GM23338 (cell line): Measurements from ENCODE around the gene PDSS2. TPM values are rescaled to one million over a fixed set of nuclear protein-coding genes. Genes with fewer than 3 reads are reported as not detected.

Source experiments
- ATAC-seq: fragments of 200-7000 bp; cut with Tn5 transposase; 3 replicates; pipeline ENCODE4 v1.9.1; 2020
- DNase-seq: peaks from one replicate; pipeline ENCODE4 v3.0.0-alpha.2; 2015; ENCODE audit warnings: low spot score
- H2AFZ ChIP-seq: fragments of 200-600 bp; sonication (generic); 2 replicates; pipeline ENCODE4 v1.8.0; 2016; ENCODE audit warnings: antibody characterized with exemption, mild to moderate bottlenecking, moderate library complexity
- H3F3A ChIP-seq: fragments of 200-600 bp; sonication (generic); replicated peaks from 2 replicates; pipeline ENCODE4 v1.8.0; 2017; ENCODE audit warnings: antibody characterized with exemption, mixed run types, low read depth
- H3K27ac ChIP-seq: fragments of 200-600 bp; sonication (generic); 2 replicates; pipeline ENCODE4 v1.6.1; 2016; ENCODE audit warnings: low read depth
- H3K27me3 ChIP-seq: fragments of 200-600 bp; sonication (generic); 2 replicates; pipeline ENCODE4 v1.8.0; 2016; ENCODE audit warnings: mild to moderate bottlenecking, mixed run types, moderate library complexity; ENCODE audit not compliant: insufficient read depth
- H3K36me3 ChIP-seq: fragments of 200-600 bp; sonication (generic); 2 replicates; pipeline ENCODE4 v1.8.0; 2016; ENCODE audit warnings: mild to moderate bottlenecking; ENCODE audit not compliant: insufficient read depth
- H3K4me1 ChIP-seq: fragments of 200-600 bp; sonication (generic); 2 replicates; pipeline ENCODE4 v1.8.0; 2016; ENCODE audit warnings: mild to moderate bottlenecking, moderate library complexity; ENCODE audit not compliant: insufficient read depth
- H3K4me2 ChIP-seq: fragments of 200-600 bp; sonication (generic); 2 replicates; pipeline ENCODE4 v1.7.1; 2017; ENCODE audit warnings: mixed run types
- H3K4me3 ChIP-seq: fragments of 200-600 bp; sonication (generic); 2 replicates; pipeline ENCODE4 v1.6.1; 2016; ENCODE audit warnings: mixed run types
- H3K79me2 ChIP-seq: fragments of 200-600 bp; sonication (generic); replicated peaks from 2 replicates; pipeline ENCODE4 v1.8.0; 2017; ENCODE audit warnings: mild to moderate bottlenecking; ENCODE audit not compliant: insufficient read depth
- H3K9me2 ChIP-seq: fragments of 200-600 bp; sonication (generic); 2 replicates; pipeline ENCODE4 v1.8.0; 2017; ENCODE audit not compliant: insufficient read depth
- H4K20me1 ChIP-seq: fragments of 200-600 bp; sonication (generic); replicated peaks from 2 replicates; pipeline ENCODE4 v1.8.0; 2017; ENCODE audit warnings: mild to moderate bottlenecking; ENCODE audit not compliant: insufficient read depth
- H3K27ac Mint-ChIP-seq: 2 replicates; pipeline ENCODE4 v1.8.0; 2020; ENCODE audit warnings: inconsistent platforms, mild to moderate bottlenecking, moderate library complexity, mixed read lengths
- H3K27me3 Mint-ChIP-seq: 3 replicates; pipeline ENCODE4 v1.8.0; 2022; ENCODE audit warnings: low read depth, mild to moderate bottlenecking, moderate library complexity, mixed read lengths, inconsistent platforms; ENCODE audit not compliant: insufficient read depth, poor library complexity
- H3K36me3 Mint-ChIP-seq: 3 replicates; pipeline ENCODE4 v1.8.0; 2021; ENCODE audit warnings: low read depth, mild to moderate bottlenecking, inconsistent platforms, moderate library complexity, mixed read lengths
- H3K4me1 Mint-ChIP-seq: 3 replicates; pipeline ENCODE4 v1.8.0; 2020; ENCODE audit warnings: mild to moderate bottlenecking, inconsistent platforms, mixed read lengths
- H3K4me3 Mint-ChIP-seq: 3 replicates; pipeline ENCODE4 v1.8.0; 2021; ENCODE audit warnings: moderate library complexity, mild to moderate bottlenecking, inconsistent platforms, mixed read lengths
- H3K9me3 Mint-ChIP-seq: 3 replicates; pipeline ENCODE4 v1.8.0; 2020; ENCODE audit warnings: moderate library complexity, mild to moderate bottlenecking, inconsistent platforms, mixed read lengths
- CREB1 ChIP-seq: fragments of 250-450 bp; sonication (Bioruptor Pico); IDR thresholded peaks from 2 replicates; pipeline ENCODE4 v1.5.0; 2020; ENCODE audit warnings: low read depth, mild to moderate bottlenecking, moderate library complexity
- CTCF ChIP-seq, 2 experiments: fragments of 200-600 bp in 1 of 2; sonication (generic) in 1 of 2; conservative IDR thresholded peaks; 2 replicates each; pipeline versions ENCODE4 v1.5.1 to v1.6.1; 2016 to 2017; ENCODE audit warnings: antibody characterized with exemption in 2 of 2, low read depth in 2 of 2, mild to moderate bottlenecking in 2 of 2, moderate library complexity in 1 of 2
- ETS1 ChIP-seq: IDR thresholded peaks from 2 replicates; pipeline ENCODE4 v1.6.1; 2016; ENCODE audit warnings: antibody characterized with exemption
- EZH2 ChIP-seq: fragments of 200-600 bp; sonication (generic); IDR thresholded peaks from one replicate; pipeline ENCODE4 v1.8.0; 2017; ENCODE audit warnings: antibody characterized with exemption, mild to moderate bottlenecking, low read depth; ENCODE audit not compliant: unreplicated experiment
- EZH2phosphoT487 ChIP-seq: fragments of 200-600 bp; sonication (generic); IDR thresholded peaks from one replicate; pipeline ENCODE4 v1.8.1; 2018; ENCODE audit warnings: antibody characterized with exemption; ENCODE audit not compliant: unreplicated experiment
- JUNB ChIP-seq: IDR thresholded peaks from one replicate; pipeline ENCODE4 v1.6.1; 2016; ENCODE audit warnings: antibody characterized with exemption; ENCODE audit not compliant: unreplicated experiment
- NANOG ChIP-seq: IDR thresholded peaks from 2 replicates; pipeline ENCODE4 v1.6.1; 2016; ENCODE audit warnings: antibody characterized with exemption, borderline replicate concordance
- POLR2AphosphoS5 ChIP-seq: IDR thresholded peaks from 2 replicates; pipeline ENCODE4 v1.6.1; 2016; ENCODE audit warnings: antibody characterized with exemption, low read depth
- REST ChIP-seq: IDR thresholded peaks from one replicate; pipeline ENCODE4 v1.6.1; 2018; ENCODE audit warnings: antibody characterized with exemption; ENCODE audit not compliant: unreplicated experiment
- STAT1 ChIP-seq: IDR thresholded peaks from one replicate; pipeline ENCODE4 v1.6.1; 2016; ENCODE audit warnings: antibody characterized with exemption; ENCODE audit not compliant: unreplicated experiment
- ZNF114 ChIP-seq: fragments of 250-450 bp; sonication (Bioruptor Pico); IDR thresholded peaks from 2 replicates; pipeline ENCODE4 v1.5.0; 2020; ENCODE audit warnings: mild to moderate bottlenecking, moderate library complexity
- ZNF331 ChIP-seq: fragments of 250-450 bp; sonication (Bioruptor Pico); IDR thresholded peaks from 2 replicates; pipeline ENCODE4 v1.5.0; 2020; ENCODE audit warnings: low read depth, mild to moderate bottlenecking, moderate library complexity
- ZNF462 ChIP-seq: fragments of 250-450 bp; sonication (Bioruptor Pico); IDR thresholded peaks from 2 replicates; pipeline ENCODE4 v1.5.0; 2020; ENCODE audit warnings: mild to moderate bottlenecking, moderate library complexity
- polyA plus RNA-seq: library from polyadenylated mRNA; unstranded; fragments of >200 nt; fragmentation: Nextera tagmentation; extraction: Ambion mirVana; gene quantifications from 2 replicates; pipeline ENCODE4 v1.2.1, GENCODE V29; 2016
- total RNA-seq: library from RNA; depleted of rRNA; stranded (reverse); fragments of >200 nt; shearing (Covaris generic); gene quantifications from 2 replicates; pipeline ENCODE4 v1.2.3, GENCODE V29; 2014

Gene PDSS2
- total and polyA plus RNA-seq, 2 experiments from 2014 or later, result 7.3 to 16.7 TPM

GRCh38 chr6:107369493-107369892, 89.9 kb downstream of the PDSS2 start:
- Histone ChIP-seq H3F3A (no peaks in the 10 kb centered on the region), H3K27me3 (no peaks in the 10 kb centered on the region), H2AFZ (no peak overlapping the region), H3K36me3 (no peaks in the 10 kb centered on the region), H3K9me2 (no peaks in the 10 kb centered on the region), H3K4me2 (no peak overlapping the region), H3K4me3 (no peak overlapping the region), H3K79me2 (peaks cover 11% of the 10 kb centered on the region; the same call in 1 of the 2 replicates), H3K27ac (no peak overlapping the region), H3K4me1 (no peaks in the 10 kb centered on the region), H4K20me1 (no peaks in the 10 kb centered on the region; the same call in 1 of the 2 replicates)
- H3K9me3 Mint-ChIP-seq, result no peaks in the 10 kb centered on the region; the same call in 2 of the 3 replicates
- peaks cover 3% of the 10 kb centered on the region; the same call in 1 of the 3 replicates for H3K4me1 Mint-ChIP-seq
- ATAC-seq, result no peak
- no peak overlapping the region for H3K4me3 Mint-ChIP-seq
- DNase-seq, result no peak
- H3K36me3 Mint-ChIP-seq, result no peaks in the 10 kb centered on the region; the same call in 2 of the 3 replicates
- H3K27ac Mint-ChIP-seq, result no peak overlapping the region
- no peak for TF ChIP-seq ZNF114 (CRISPR knock-in tag)
- TF ChIP-seq JUNB, result no peak
- TF ChIP-seq CTCF (conservative IDR thresholded peaks at IDR 0.05; ENCODE audit: low read depth in 2 of 2), result no peak
- TF ChIP-seq CREB1 (CRISPR knock-in tag), result no peak
- TF ChIP-seq STAT1, result no peak
- TF ChIP-seq NANOG, result no peak
- TF ChIP-seq EZH2, result no peak
- TF ChIP-seq ETS1, result no peak
- TF ChIP-seq EZH2phosphoT487, result no peak
- no peak for TF ChIP-seq POLR2AphosphoS5
- no peak for TF ChIP-seq REST
- no peak for TF ChIP-seq ZNF331 (CRISPR knock-in tag)
- TF ChIP-seq ZNF462 (CRISPR knock-in tag), result no peak
- no peaks in the 10 kb centered on the region for H3K27me3 Mint-ChIP-seq
